Mucosa of descending colon (tissue), 3 donors: Measurements from ENCODE around the gene GPR17. TPM values are rescaled to one million over a fixed set of nuclear protein-coding genes. Genes with fewer than 3 reads are reported as not detected.

Source experiments
- ATAC-seq: fragments of 200-7000 bp; cut with Tn5 transposase; one replicate; pipeline ENCODE4 v1.9.1; 2020; ENCODE audit warnings: mild to moderate bottlenecking, moderate library complexity
- DNase-seq, 3 donors: peaks; one replicate each; pipeline ENCODE4 v3.0.0-alpha.2; 2020
- H3K36me3 ChIP-seq: fragments of 200-600 bp; one replicate; pipeline ENCODE4 v1.8.0; 2021; ENCODE audit warnings: low read depth, mild to moderate bottlenecking
- H3K4me1 ChIP-seq: fragments of 200-600 bp; one replicate; pipeline ENCODE4 v1.8.0; 2021; ENCODE audit warnings: low read depth, mild to moderate bottlenecking
- H3K4me3 ChIP-seq: fragments of 200-600 bp; one replicate; pipeline ENCODE4 v1.8.0; 2021; ENCODE audit warnings: mild to moderate bottlenecking
- H3K9me3 ChIP-seq: fragments of 200-600 bp; one replicate; pipeline ENCODE4 v1.8.0; 2021; ENCODE audit warnings: mild to moderate bottlenecking
- CTCF ChIP-seq: fragments of 200-600 bp; IDR thresholded peaks from one replicate; pipeline ENCODE4 v1.8.0; 2022; ENCODE audit warnings: antibody characterized with exemption, mild to moderate bottlenecking
- intact Hi-C, 2 donors: fragments of 100-400 bp; cut with DNase I in 1 of 2; cut with micrococcal nuclease in 1 of 2; formaldehyde crosslinking; loops; one replicate each; pipeline versions ENCODE4 v1.11.0 to v1.11.1; 2022; cut with DNase I, micrococcal nuclease
- long read RNA-seq, 2 donors: library from polyadenylated mRNA; unstranded; transcript quantifications; one replicate each; pipeline ENCODE4 v2.0.0, GENCODE V29; 2019 to 2021
- total RNA-seq, 3 donors: library from RNA; stranded (reverse); fragmentation: NEBNext Ultra II Directional in 2 of 3; extraction: Animal tissue kit (Norgen Biotek cat#: 25700) in 2 of 3; gene quantifications; one replicate each; pipeline versions ENCODE4 v1.2.1 to v1.2.4, GENCODE V29; 2021 to 2023
- donor health status: DM: no; HTN: no; CAD: no; lungs with moderate emphysema.
- donor health status: DM: no; HTN: no; CAD: no.
- donor health status: DM: no; HTN: yes; CAD: no.

The GPR17 gene
- under 1 TPM in 1 of 3 donors, not detected in 2; 0.51 TPM for total RNA-seq
- long read RNA-seq, donor 1, partial matches to known transcripts, result 0 of 5 reads
- long read RNA-seq, donor 1, other reads (novel, unspliced or antisense), result 5 of 5 reads
- long read RNA-seq, donor 2, result 0 reads

GRCh38 chr2:127645395-127646291, at the start of gene GPR17:
Gene GPR17, plus strand, starts transcription at chr2:127646153. Its CDS starts 4,583 bp downstream, at chr2:127650736.
- H3K9me3 ChIP-seq, result no peaks in the 10 kb centered on the region
- H3K4me1 ChIP-seq, result peaks cover 6% of the 10 kb centered on the region
- peak; percentile 36 to 51 (median 46) for DNase-seq
- H3K4me3 ChIP-seq, result no peak within 1 kb of the TSS
- no peak for TF ChIP-seq CTCF
- H3K36me3 ChIP-seq, result no peaks in the 10 kb centered on the region
- peak; percentile 14 for ATAC-seq
- intact Hi-C loops, result loop anchor here in 1 of 2 donors (10.0 kb wide), 1 partner anchor 49 kb away; no protein-coding TSS in a partner anchor

GRCh38 chr2:127596311-127597045, 49.5 kb upstream of the GPR17 start:
- Histone ChIP-seq H3K36me3 (no peaks in the 10 kb centered on the region), H3K9me3 (no peaks in the 10 kb centered on the region), H3K4me3 (no peak overlapping the region), H3K4me1 (no peaks in the 10 kb centered on the region)
- ATAC-seq (no peak), DNase-seq (no peak)
- intact Hi-C loops, result no loop called here
- TF ChIP-seq CTCF, result no peak

- no peak for TF ChIP-seq CTCF
- intact Hi-C loops, result no loop called here
- DNase-seq, result no peak
- Histone ChIP-seq H3K4me3 (no peak overlapping the region), H3K36me3 (no peaks in the 10 kb centered on the region), H3K4me1 (no peaks in the 10 kb centered on the region), H3K9me3 (no peaks in the 10 kb centered on the region)
- peak; percentile 47 for ATAC-seq
Observed at GRCh38 chr2:127597046-127597983, 48.6 kb upstream of the GPR17 start.

- DNase-seq, result no peak
- intact Hi-C loops, result no loop called here
Observed at GRCh38 chr2:127597984-127598380, 48.0 kb upstream of the GPR17 start.

More at GRCh38 chr2:127597984-127598380, 48.0 kb upstream of the GPR17 start:
- Histone ChIP-seq H3K4me1 (no peaks in the 10 kb centered on the region), H3K9me3 (no peaks in the 10 kb centered on the region), H3K36me3 (no peaks in the 10 kb centered on the region), H3K4me3 (no peak overlapping the region)
- no peak for TF ChIP-seq CTCF
- no peak for ATAC-seq
